Tongue (tissue), 2 donors: ENCODE results near the gene OR13C3. TPM values are rescaled to one million over a fixed set of nuclear protein-coding genes. Genes with fewer than 3 reads are reported as not detected.
"Not testable (repeated sequence)": the region's sequence is repeated elsewhere in the genome, so short reads cannot be mapped to it uniquely, and the experiment has no call there.

Source experiments
- DNase-seq: peaks from one replicate; pipeline ENCODE4 v3.0.0-alpha.2; 2015
- total RNA-seq: library from RNA; depleted of rRNA; stranded (reverse); fragments of >200 nt; gene quantifications from one replicate; pipeline ENCODE4 v1.2.3, GENCODE V29; 2014

OR13C3 gene
- not detected for total RNA-seq

- DNase-seq, result no peak
Observed at GRCh38 chr9:104536756-104537155, at the start of gene OR13C3. Gene OR13C3 (minus strand): TSS chr9:104536856. CDS start chr9:104536723, 133 bp downstream.

GRCh38 chr9:104580562-104580961 is 43.9 kb upstream of the OR13C3 start:
- DNase-seq, result no peak

- no peak for DNase-seq
Observed at GRCh38 chr9:104577263-104577662, 40.6 kb upstream of the OR13C3 start.

GRCh38 chr9:104575456-104575855 is 38.8 kb upstream of the OR13C3 start:
- no peak for DNase-seq

GRCh38 chr9:104572612-104573011 is 36.0 kb upstream of the OR13C3 start:
- DNase-seq, result no peak

- DNase-seq, result no peak
Observed at GRCh38 chr9:104568868-104569267, 32.2 kb upstream of the OR13C3 start, which contains the start of gene OR13C8. Gene OR13C8 (plus strand): TSS chr9:104569168. CDS start chr9:104569168, 0 bp downstream.

- no peak for DNase-seq
Observed at GRCh38 chr9:104564358-104564757, 27.7 kb upstream of the OR13C3 start.

- no peak for DNase-seq
Observed at GRCh38 chr9:104556830-104557634, 20.4 kb upstream of the OR13C3 start.

GRCh38 chr9:104555521-104555920 is 18.9 kb upstream of the OR13C3 start:
- DNase-seq, result no peak

GRCh38 chr9:104553261-104553660 is 16.6 kb upstream of the OR13C3 start:
- DNase-seq, result no peak

GRCh38 chr9:104544644-104545043 is 8.0 kb upstream of the OR13C3 start:
- no peak for DNase-seq

GRCh38 chr9:104539275-104539674 is 2.6 kb upstream of the OR13C3 start:
- DNase-seq, result no peak

GRCh38 chr9:104527109-104527508 is 9.5 kb downstream of the OR13C3 start, which contains the start of gene OR13C4:
Gene OR13C4 (minus strand): TSS chr9:104527209. CDS start chr9:104527209, 0 bp downstream.
- DNase-seq, result no peak

GRCh38 chr9:104520241-104520640 is 16.4 kb downstream of the OR13C3 start:
- not testable (repeated sequence) for DNase-seq

GRCh38 chr9:104514901-104515300 is 21.8 kb downstream of the OR13C3 start:
- no peak for DNase-seq

- DNase-seq, result no peak
Observed at GRCh38 chr9:104506565-104506964, 30.1 kb downstream of the OR13C3 start.

GRCh38 chr9:104503963-104504362 is 32.7 kb downstream of the OR13C3 start, which contains the start of gene OR13F1:
Gene OR13F1 (plus strand): TSS chr9:104504263. CDS start chr9:104504263, 0 bp downstream.
- DNase-seq, result no peak

GRCh38 chr9:104503440-104503839 is 33.2 kb downstream of the OR13C3 start:
- no peak for DNase-seq

- peak; percentile 18 for DNase-seq
Observed at GRCh38 chr9:104494808-104495207, 41.8 kb downstream of the OR13C3 start.
